DMS 273 (cell line): ENCODE data around the gene USP13.

ENCODE experiments used
- DNase-seq: peaks from one replicate; lab custom pipeline; 2025; ENCODE audit not compliant: unreplicated experiment; lab: John Stamatoyannopoulos, UW

The USP13 gene

DNA sequence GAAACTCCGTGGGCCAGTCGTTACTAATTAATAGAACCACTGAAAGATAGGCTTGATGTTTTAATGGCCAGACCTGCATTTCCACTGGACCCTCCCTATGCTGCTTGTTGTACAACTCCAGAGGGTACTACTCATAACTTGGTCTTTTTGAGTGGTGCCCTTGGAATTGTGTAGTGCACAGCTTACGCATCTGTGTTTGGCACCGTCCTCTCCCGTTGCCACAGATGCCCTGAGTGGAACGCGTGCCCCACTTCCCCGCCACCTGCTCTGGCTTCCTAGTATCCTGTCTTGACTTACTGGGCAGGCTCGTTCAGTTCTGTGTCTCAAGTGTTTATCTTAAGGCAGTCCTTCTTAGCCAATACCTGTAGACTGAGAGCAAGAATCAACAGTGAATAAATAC, 78.7 kb downstream of the USP13 start:
- no peak for DNase-seq

DNA sequence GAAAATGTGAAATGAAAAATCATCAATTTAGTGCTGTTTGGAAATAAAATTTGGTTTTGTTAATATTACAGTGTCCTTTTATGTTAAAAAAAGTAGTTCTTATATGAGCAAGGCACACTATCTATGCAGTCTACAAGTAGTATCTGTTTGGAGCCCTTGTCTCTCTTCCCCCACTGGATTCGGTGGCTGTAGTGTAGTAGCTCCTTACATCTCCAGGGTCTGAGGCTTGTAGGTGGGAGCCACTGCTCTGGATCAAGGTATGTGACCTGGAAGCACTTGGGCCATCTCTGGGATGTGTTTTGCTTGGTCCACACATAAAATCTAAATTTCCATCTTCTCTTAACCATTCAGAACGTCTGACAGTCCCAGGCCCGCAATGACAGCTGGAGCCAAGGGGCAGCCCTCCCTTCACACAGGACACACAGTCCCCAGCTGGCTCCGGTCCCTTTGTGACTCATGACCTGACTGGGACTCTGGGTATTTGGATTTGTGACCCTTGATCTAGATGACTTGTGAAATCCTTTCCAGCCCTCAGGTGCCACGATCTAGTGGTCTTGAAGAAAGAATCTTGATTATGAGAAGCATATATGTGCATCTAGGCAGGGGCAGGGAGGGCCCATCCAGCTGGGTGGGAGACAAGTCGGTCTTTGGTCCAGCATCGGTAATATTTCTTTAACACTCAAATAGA, 80.0 kb downstream of the USP13 start:
- DNase-seq = no peak

DNA sequence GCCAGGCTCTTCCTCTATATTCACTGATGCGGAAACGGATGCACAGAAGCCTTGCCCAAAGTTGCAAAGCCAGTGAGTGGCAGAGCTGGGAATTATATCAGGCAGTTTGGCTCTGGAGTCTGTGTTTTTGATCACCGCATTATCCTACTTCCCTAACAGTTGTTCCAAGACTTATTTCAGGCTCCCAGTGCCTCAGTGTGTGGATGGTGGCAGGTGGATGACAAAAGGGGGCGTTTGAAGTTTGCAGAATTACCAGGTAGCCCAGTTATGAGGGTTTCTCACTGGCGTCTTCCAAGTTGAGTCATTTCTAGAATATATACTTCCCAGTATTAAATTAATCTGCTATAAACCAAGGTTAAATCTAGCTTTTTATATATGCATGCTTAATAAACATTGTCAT, 81.0 kb downstream of the USP13 start:
- DNase-seq = no peak

DNA sequence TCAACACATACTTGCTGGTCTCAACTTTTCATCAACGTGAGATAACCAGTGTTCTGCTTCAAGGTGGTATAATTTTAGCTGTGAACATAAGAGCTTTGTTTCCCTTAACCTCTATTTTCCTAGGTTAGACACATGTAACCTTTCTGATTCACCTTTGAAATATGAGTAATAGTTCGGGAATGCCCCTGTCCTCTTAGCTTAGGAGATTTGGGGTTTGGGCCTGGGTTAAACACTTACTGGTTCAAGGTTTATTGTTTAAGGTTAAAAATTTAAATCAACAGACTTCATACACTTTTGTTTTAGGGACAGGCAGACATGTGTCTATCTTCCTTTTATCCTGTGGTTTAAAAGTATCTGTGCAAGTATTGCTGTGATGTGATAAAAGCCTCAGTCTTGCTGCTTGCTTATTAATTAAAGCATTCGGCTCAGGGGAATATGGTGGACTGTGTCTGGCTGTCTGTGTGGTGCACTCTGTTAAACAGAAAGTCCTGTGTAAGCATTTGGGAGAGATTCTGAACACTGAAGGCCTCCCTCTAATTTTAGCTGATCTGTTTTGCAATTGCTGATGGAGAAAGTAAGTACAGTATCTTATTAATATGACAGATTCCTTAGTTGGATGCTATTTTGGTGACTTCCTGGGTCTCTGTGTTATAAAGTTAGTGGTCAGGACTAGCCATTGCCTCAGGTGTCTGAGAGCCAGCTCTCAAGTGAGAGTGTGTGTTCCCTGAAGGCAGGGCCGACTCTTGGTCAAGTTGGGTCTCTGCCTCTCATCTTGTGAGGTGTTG, 81.8 kb downstream of the USP13 start:
- no peak for DNase-seq

DNA sequence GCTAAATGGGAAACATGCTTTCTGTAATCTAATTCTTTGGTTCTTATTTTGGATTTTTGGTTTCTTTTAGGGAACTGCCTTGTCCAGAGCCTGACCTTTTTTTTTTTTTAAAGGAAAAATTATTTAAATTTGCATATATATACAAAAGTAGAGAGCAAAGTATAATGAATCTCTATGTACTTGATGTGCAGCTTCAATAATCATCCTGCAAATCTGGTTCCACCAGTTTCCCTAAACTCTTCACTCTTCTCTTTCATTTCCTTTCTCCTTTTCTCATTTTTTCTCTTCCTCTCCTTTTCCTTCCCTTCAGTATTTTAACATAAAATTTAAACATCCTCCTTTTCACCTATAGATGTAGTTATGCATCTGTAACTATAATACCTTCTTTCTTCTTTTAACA, 82.5 kb downstream of the USP13 start:
- no peak for DNase-seq

DNA sequence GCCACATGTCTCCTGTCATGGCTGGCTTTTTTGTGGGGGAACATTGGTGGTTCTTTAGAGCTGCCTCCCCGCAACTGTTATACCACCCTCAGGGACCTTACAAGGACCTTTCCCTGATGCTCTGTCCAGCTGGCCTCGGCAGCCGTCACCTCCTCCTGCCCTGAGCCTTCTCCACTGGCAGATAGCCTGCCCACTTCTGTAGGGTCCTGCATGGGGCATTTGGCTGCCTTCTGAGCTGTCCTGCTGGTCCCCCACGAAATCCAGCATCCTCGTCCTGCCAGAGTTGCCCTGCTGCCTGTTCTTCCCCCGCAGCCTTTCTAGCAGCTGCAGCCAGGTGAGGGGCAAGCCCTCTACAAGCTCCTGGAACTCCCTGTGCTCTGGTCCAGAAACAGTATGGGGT, 86.2 kb downstream of the USP13 start:
- DNase-seq = no peak

DNA sequence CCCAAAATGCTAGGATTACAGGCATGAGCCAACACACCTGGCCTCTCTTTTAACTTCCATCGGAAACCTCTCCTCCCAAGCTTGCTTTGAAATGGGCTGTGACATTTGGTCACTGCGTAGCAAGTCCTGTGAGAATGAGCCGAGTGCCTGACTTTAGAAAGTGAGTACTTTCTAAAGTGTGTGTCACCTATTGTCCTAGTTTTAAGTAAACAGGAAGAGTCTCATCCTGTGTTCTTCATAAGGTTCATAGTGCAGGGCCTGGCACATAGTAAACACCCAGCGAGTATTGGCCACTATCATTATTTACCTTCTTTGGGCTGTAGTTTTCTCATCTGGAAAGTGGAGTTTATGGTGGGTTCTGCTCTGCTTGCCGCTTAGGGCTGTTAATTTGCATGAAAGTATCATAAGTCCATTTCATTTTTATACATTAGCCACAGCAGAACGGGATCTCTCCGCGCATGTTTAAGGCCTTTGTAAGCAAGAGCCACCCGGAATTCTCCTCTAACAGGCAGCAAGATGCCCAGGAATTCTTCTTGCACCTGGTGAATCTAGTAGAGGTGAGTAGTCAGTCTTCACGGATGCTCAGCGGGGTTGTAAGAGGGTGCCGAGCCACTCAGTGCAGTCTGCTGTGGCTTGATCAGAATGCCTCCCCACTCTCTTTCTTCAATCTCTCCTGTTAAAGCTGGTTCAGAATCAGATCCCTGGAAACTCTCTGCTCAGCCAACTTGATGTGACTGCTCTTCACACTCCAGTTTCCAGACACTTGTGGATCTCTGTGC, 87.2 kb downstream of the USP13 start:
- DNase-seq = no peak

DNA sequence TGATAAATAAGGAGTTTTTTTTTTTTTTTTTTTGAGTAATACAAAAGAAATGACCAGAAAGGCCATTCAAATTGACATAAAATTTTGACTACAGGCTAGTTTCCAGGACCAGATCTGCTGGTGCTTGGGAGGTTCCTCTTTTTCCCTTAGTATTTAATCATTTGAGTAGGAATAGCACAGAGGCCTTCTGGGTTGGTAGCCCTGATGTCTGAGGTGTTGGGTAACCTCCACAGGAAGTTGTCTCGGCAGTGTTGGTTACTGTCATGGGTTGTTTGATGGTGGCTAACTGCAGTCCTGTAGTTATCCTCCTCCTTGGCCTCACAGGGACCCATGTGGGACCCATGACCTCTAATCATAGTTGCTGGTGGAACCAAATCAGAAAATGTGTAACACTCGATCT, 91.1 kb downstream of the USP13 start:
- DNase-seq = no peak

DNA sequence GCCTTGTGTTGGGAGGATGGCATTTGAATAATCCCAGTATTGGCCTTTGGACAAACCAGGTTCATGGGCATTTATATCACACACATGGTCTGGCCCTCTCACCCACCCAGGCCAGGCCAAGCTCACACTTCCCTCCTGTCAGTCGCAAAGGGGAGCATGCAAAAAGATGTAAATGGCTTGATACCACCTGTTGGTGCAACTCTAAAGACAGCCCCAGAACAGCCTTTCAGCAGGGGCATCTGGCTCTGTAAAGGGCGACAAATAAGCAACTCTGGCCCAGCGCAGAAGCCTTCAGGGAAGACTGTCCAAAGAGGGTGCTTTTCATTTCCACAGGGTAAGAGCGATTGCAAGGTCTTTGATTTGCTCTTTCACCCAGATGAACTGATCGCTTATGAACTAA, 91.8 kb downstream of the USP13 start:
- DNase-seq = no peak

DNA sequence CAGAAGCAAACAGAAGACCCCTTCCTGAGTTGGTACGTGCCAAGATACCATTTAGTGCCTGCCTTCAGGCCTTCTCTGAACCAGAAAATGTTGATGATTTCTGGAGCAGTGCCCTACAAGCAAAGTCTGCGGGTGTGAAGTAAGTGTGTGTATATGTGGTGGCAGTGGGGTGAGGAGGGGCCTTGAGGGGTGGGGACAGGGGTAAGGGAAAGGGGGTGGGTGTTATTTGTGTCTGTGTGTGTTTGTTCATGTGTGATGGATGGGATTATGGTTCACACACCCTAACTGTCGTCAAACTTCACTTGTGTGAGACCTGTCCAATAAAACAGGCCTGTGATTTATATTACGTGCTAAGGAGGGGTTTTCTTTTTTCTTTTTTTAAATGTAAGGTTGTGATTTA, 92.2 kb downstream of the USP13 start:
- DNase-seq = no peak

DNA sequence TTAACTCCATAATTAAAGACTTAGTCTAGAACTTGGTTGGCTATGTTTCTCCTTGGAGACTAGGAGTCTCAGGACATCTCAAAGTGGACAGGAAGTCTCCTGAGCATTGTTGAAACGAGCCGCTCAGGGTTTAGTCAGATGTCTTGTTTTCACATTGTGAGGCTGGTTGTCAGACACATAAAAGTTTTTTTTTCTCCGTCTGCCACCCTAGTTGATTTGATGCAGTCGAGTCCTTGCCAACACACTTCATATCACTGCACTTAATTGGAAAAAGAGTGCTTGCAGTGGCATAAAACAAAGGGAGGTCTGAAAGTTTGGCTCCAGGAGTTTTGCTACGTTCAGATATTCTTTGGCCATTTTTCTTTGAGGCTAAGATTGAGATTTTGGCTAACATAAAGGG, 92.9 kb downstream of the USP13 start:
- no peak for DNase-seq

DNA sequence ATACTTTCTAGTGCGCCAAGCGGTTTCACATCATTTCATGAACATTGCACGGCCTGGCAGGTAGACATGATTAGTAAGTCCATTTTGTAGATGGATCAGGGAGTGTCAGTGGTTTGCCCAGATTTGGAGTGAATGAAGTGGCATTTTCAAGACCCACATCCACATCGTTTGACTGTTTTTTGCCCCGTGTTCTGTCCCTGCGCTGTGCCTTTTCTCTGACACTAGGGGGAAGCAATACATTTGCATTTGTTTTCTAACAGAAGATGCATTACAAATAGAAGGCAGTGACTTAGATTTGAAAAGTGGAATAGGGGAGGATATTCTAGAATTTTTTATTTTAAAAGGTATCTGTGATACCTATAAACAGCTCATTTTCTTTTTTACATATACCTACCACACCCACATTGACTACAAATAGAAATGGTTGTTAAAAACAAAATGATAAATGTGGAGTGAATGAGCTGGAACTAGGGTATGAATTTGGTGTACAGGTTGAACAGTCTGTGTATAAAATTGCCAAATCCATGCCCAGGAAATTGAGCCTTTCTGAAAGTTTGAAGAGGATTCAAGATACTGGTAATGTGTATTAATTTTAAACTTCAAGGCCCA, 98.0 kb downstream of the USP13 start:
- peak; percentile 58 for DNase-seq

DNA sequence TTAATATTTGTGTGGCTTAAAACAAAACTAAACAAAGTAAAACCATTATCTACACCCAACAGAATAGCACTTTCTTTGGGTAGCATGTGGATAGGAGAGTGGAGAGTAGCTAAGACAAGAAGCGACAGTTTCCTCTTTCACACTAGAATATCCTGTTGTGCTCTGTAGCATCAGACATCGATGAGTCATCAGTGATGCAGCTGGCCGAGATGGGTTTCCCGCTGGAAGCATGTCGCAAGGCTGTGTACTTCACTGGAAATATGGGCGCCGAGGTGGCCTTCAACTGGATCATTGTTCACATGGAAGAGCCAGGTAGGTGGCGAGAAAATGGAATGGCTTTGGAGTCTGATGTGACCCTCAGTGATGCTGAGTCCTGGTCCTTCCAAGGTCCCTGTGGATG, 108.1 kb downstream of the USP13 start:
- no peak for DNase-seq

DNA sequence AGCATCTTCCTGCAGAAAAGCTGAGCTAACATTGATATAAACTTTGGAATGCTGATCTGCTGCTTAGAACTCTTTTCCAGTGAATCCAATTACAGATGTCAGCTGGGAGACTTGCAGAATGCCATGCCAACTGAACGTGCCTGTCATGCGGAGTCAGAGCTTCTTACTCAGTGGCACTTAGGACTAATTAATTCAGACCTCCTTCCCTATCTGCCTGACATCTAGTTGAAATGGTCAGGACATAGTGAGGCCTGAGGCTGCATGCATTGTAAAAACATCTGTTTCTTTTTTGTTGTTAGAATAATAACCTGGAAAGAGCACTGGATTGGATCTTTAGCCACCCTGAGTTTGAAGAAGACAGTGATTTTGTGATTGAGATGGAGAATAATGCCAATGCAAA, 112.6 kb downstream of the USP13 start:
- DNase-seq = no peak

DNA sequence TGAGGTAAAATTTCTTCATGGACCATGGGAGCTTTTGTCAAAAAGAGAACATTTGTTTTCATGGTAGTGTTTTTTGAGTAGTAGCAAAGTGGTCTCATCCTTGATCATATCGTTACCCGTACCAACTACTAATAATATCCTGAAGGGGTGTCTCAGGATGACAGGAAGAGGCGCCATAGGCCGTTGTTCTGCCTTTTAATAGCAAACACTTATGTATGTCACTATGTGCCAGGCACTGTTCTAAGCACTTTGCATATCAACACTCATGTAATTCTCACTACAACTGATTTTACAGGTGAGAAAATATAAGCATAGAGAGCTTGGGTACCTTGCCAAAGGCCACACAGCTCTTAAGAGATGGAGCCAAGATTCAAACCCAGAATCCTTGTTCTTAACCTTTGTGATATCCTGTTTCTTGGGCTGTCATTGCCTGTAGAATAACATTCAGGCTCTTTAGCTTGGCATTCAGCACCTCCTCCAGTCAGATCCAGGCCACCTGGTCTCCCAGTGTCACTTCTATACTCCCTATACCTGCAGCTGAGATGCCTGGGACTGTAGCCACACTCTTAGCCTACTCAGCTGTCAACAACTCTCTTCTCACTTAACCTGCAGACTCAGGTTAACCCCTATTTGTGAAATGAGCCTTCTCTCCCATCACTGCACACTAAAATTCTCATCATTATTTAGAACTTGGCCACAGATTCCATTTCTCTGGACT, 113.7 kb downstream of the USP13 start:
- DNase-seq = no peak

DNA sequence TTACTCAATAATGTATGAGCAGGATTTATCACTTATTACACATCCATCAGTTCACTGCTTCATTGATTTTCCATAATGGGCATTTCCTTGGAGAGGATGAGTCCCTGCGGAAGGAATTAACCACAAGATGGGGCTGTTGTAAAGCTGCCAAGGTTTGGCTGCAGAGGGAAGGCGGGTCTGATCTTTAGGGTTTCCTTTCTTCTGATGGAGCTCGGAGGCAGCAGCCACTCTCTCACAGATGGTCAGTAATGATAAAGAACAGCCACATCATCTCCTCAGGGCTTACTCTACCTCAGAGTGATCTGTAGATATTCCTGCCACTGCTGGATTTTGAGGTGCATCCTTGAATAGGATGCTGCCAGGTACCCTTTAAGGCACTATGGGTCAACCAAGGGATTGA, 115.2 kb downstream of the USP13 start:
- peak; percentile 77 for DNase-seq

DNA sequence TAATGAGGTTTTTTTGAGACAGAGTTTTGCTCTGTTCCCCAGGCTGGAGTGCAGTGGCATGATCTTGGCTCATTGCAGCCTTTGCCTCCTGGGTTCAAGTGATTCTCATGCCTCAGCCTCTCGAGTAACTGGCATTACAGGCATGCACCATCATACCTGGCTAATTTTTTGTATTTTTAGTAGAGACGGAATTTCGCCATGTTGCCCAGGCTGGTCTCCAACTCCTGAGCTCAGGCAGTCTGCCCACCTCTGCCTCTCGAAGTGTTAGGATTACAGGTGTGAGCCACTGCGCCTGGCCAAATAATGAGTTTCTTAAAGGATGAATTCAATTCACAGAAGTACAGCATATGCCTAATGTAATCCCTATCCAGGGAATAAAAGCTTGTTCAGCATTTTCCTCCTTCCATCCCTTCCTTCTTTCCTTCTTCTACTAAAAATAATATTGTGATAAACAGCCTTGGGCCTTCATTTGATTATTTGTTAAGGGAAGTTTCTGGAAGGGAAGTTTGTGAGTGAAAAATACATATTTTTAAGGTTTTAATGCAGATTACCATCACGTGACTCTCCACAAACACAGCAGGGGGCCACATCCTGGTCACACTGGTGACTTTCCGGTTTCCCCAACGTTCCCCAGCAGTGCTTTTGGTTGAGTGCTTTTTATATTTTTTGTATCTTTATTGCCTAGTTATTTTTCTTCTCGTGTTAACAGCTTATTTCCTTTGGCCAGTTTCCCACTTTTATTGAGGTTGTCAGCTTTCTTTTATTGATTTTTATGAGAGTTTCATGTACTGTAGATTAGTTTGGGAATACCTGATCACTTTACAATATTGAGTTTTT, 116.8 kb downstream of the USP13 start:
- DNase-seq = no peak

DNA sequence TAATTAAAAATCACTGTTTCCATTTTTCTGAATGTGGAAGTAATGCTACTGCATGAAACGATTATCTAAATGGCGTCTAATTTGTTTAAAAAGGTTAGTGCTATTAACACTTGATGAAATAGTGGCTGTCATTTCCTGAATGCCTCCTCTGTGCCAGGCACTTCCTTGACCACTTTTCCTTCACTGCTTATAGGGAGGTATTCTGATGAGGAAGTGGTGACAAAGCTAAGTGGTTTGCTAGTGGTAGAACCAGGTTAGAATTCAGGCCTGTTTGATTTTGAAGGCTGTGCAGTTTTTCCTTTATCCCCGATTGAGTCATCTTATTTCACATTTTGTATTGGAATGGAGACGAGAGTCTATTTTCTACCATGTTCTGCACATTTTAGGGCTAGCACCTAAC, 119.0 kb downstream of the USP13 start:
- no peak for DNase-seq

DNA sequence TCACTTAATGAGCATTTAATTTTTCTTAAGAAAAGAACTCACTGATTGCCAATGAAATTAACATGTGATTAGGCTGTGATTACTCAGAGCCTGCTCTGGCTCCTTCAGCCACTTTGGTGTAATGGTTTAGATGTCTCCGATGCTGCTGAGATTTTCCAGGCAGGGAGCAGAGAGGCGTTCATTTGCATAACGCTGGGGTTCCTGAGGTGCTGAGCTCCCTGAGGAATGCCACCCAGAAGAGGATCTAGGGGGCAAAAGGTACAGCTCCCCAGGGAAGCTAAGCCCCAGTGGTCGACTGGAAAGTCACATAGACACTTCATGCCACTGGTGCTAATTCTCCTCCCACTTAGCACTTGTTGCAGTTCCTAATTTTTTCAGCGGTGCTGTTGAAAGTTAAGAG, 119.5 kb downstream of the USP13 start:
- DNase-seq = no peak
